B cell (primary cell): ENCODE measurements around the gene BAAT. TPM values are rescaled to one million over a fixed set of nuclear protein-coding genes. Genes with fewer than 3 reads are reported as not detected.
"Not testable (repeated sequence)": the region's sequence is repeated elsewhere in the genome, so short reads cannot be mapped to it uniquely, and the experiment has no call there.

Experiments used
- ATAC-seq: fragments of 200-7000 bp; cut with Tn5 transposase; one replicate; pipeline ENCODE4 v1.10.0; 2021; ENCODE audit warnings: low read depth, mild to moderate bottlenecking, moderate number of reproducible peaks, moderate library complexity
- CTCF ChIA-PET: fragments of 350-600 bp; sonication (Branson Sonifier 250); formaldehyde crosslinking; loops from one replicate; lab custom pipeline; 2021; ENCODE audit warnings: antibody characterized with exemption, inconsistent platforms; lab: Charles Lee
- POLR2A ChIA-PET: fragments of 350-600 bp; sonication (Branson Sonifier 250); formaldehyde crosslinking; loops from one replicate; lab custom pipeline; 2021; ENCODE audit warnings: antibody characterized with exemption; lab: Charles Lee
- DNase-seq: peaks from one replicate; pipeline ENCODE4 v3.0.0; 2013
- H2AFZ ChIP-seq: 2 replicates; pipeline ENCODE4 v1.6.1; 2012; ENCODE audit warnings: mild to moderate bottlenecking, low read depth, low read length; ENCODE audit not compliant: insufficient read depth, poor library complexity, severe bottlenecking
- H3K27ac ChIP-seq, 2 donors: 1 replicate in 1 of 2; 2 replicates in 1 of 2; pipeline ENCODE4 v1.5.1; 2012 to 2013; ENCODE audit warnings: low read length in 2 of 2, mild to moderate bottlenecking in 2 of 2, moderate library complexity in 1 of 2
- H3K27me3 ChIP-seq, 4 experiments: fragments of 200-600 bp in 1 of 4; sonication (generic) in 1 of 4; replicated peaks in 1 of 4; 1 replicate in 2 of 4; 2 replicates in 2 of 4; pipeline versions ENCODE4 v1.6.1 to v1.7.0; 2013 to 2016; ENCODE audit warnings: low read length in 3 of 4, mild to moderate bottlenecking in 2 of 4, mixed read lengths in 1 of 4, moderate library complexity in 1 of 4; ENCODE audit not compliant: insufficient read depth in 4 of 4, control insufficient read depth in 3 of 4; ENCODE audit errors: control extremely low read depth in 1 of 4
- H3K36me3 ChIP-seq, 2 experiments: replicated peaks in 1 of 2; 1 replicate in 1 of 2; 2 replicates in 1 of 2; pipeline versions ENCODE4 v1.6.1 to v1.7.1; 2013; ENCODE audit warnings: low read length in 1 of 2; ENCODE audit not compliant: insufficient read depth in 2 of 2, control insufficient read depth in 1 of 2; ENCODE audit errors: control extremely low read depth in 1 of 2, extremely low read depth in 1 of 2
- H3K4me1 ChIP-seq, 2 donors: fragments of 200-600 bp in 1 of 2; sonication (generic) in 1 of 2; 1 replicate in 1 of 2; 2 replicates in 1 of 2; pipeline versions ENCODE4 v1.5.1 to v1.6.1; 2013 to 2017; ENCODE audit warnings: low read length in 2 of 2; ENCODE audit not compliant: control insufficient read depth in 2 of 2, insufficient read depth in 2 of 2
- H3K4me2 ChIP-seq: replicated peaks from 2 replicates; pipeline ENCODE3; 2012; ENCODE audit warnings: mild to moderate bottlenecking, low read depth, low read length; ENCODE audit not compliant: poor library complexity, severe bottlenecking
- H3K4me3 ChIP-seq, 5 experiments: fragments of 200-600 bp in 1 of 5; sonication (generic) in 1 of 5; 1 replicate in 3 of 5; 2 replicates in 2 of 5; pipeline versions ENCODE4 v1.5.1 to v1.7.0; 2011 to 2016; ENCODE audit warnings: low read length in 4 of 5, mild to moderate bottlenecking in 4 of 5, low read depth in 2 of 5, control low read depth in 1 of 5, moderate library complexity in 1 of 5; ENCODE audit not compliant: insufficient read depth in 1 of 5; ENCODE audit errors: control extremely low read depth in 1 of 5, extremely low read depth in 1 of 5
- H3K79me2 ChIP-seq: fragments of 200-600 bp; sonication (generic); one replicate; pipeline ENCODE4 v1.6.0; 2016; ENCODE audit warnings: low read length; ENCODE audit not compliant: control insufficient read depth, insufficient read depth
- H3K9ac ChIP-seq: fragments of 200-600 bp; sonication (generic); 2 replicates; pipeline ENCODE4 v1.6.1; 2017; ENCODE audit warnings: mild to moderate bottlenecking, low read length, moderate library complexity
- H3K9me3 ChIP-seq, 3 donors: one replicate each; pipeline versions ENCODE4 v1.6.1 to v1.7.1; 2013; ENCODE audit warnings: low read length in 2 of 3; ENCODE audit not compliant: control insufficient read depth in 2 of 3, insufficient read depth in 1 of 3; ENCODE audit errors: control extremely low read depth in 1 of 3
- H4K20me1 ChIP-seq: 2 replicates; pipeline ENCODE4 v1.6.0; 2012; ENCODE audit warnings: mild to moderate bottlenecking, low read length; ENCODE audit not compliant: insufficient read depth, control insufficient read depth, poor library complexity, severe bottlenecking
- H3K27ac Mint-ChIP-seq: one replicate; pipeline ENCODE4 v1.8.0; 2021; ENCODE audit warnings: mixed read lengths
- H3K27me3 Mint-ChIP-seq: one replicate; pipeline ENCODE4 v1.8.0; 2021; ENCODE audit warnings: mixed read lengths
- H3K4me1 Mint-ChIP-seq: one replicate; pipeline ENCODE4 v1.8.0; 2021; ENCODE audit warnings: mixed read lengths
- H3K4me3 Mint-ChIP-seq: one replicate; pipeline ENCODE4 v1.8.0; 2021; ENCODE audit warnings: mixed read lengths
- H3K9me3 Mint-ChIP-seq: one replicate; pipeline ENCODE4 v1.8.0; 2022; ENCODE audit warnings: mixed read lengths; ENCODE audit not compliant: insufficient read depth
- CTCF ChIP-seq: fragments of 200-600 bp; IDR thresholded peaks from one replicate; pipeline ENCODE4 v1.8.0; 2022; ENCODE audit warnings: antibody characterized with exemption, mild to moderate bottlenecking
- EZH2 ChIP-seq: IDR thresholded peaks from 2 replicates; pipeline ENCODE4 v1.6.1; 2012; ENCODE audit warnings: borderline replicate concordance, low read depth, mild to moderate bottlenecking, moderate library complexity, low read length; ENCODE audit not compliant: insufficient read depth, poor library complexity, severe bottlenecking
- WGBS: methylation state at CpG from one replicate; pipeline ENCODE4 v1.1.5; 2013; ENCODE audit warnings: missing lambda C conversion rate; ENCODE audit not compliant: insufficient coverage; 5-methylcytosine and 5-hydroxymethylcytosine counted together
- intact Hi-C: fragments of 100-400 bp; cut with micrococcal nuclease; formaldehyde crosslinking; loops from one replicate; pipeline ENCODE4 v1.10.0; 2022
- polyA plus RNA-seq: library from polyadenylated mRNA; depleted of rRNA; stranded (reverse); fragments of >200 nt; gene quantifications from 2 replicates; pipeline ENCODE4 v1.2.3, GENCODE V29; 2012
- total RNA-seq, 2 donors: library from RNA; stranded (reverse); fragments of 120-200 nt in 1 of 2; gene quantifications; 1 replicate in 1 of 2; 2 replicates in 1 of 2; pipeline versions ENCODE4 v1.2.3 to v1.2.4, GENCODE V29; 2013 to 2022

The BAAT gene
- total and polyA plus RNA-seq, 2 donors (not counting 1 experiment from before 2014, with no cell fraction given), result 0.07 TPM; not detected in 1

GRCh38 chr9:101333490-101333889 lies 51.3 kb downstream of the BAAT start:
- 94% methylated on average over 2 of the region's 4 CpGs for WGBS
- H4K20me1 ChIP-seq, result no peaks in the 10 kb centered on the region
- TF ChIP-seq EZH2 (no peak), CTCF (no peak)
- no peaks in the 10 kb centered on the region for H3K36me3 ChIP-seq
- H3K79me2 ChIP-seq, result no peaks in the 10 kb centered on the region
- no peak overlapping the region for H2AFZ ChIP-seq
- peaks cover 18% of the 10 kb centered on the region for H3K27me3 Mint-ChIP-seq
- H3K4me3 ChIP-seq, result no peak overlapping the region
- H3K9ac ChIP-seq, result no peak overlapping the region
- intact Hi-C loops, result no loop called here
- CTCF ChIA-PET, result interaction anchor here (1.6 kb wide), 1 partner anchor 22 kb away, joined by 4 read pairs; no protein-coding TSS in a partner anchor
- no peaks in the 10 kb centered on the region for H3K9me3 Mint-ChIP-seq
- POLR2A ChIA-PET, result no interaction called here
- no peak overlapping the region for H3K4me3 Mint-ChIP-seq
- no peaks in the 10 kb centered on the region for H3K4me1 ChIP-seq
- H3K4me2 ChIP-seq, result no peak overlapping the region
- ATAC-seq (no peak), DNase-seq (no peak)
- H3K9me3 ChIP-seq, result no peaks in the 10 kb centered on the region
- no peak overlapping the region for H3K27ac ChIP-seq
- H3K27ac Mint-ChIP-seq, result no peak overlapping the region
- no peaks in the 10 kb centered on the region for H3K27me3 ChIP-seq
- H3K4me1 Mint-ChIP-seq, result no peaks in the 10 kb centered on the region

GRCh38 chr9:101332362-101332761 lies 52.4 kb downstream of the BAAT start:
- peaks cover 2% of the 10 kb centered on the region for H3K9me3 Mint-ChIP-seq
- CTCF ChIA-PET, result no interaction called here
- Histone ChIP-seq H3K36me3 (no peaks in the 10 kb centered on the region), H3K27ac (no peak overlapping the region), H3K27me3 (no peaks in the 10 kb centered on the region), H2AFZ (no peak overlapping the region), H4K20me1 (no peaks in the 10 kb centered on the region), H3K79me2 (no peaks in the 10 kb centered on the region), H3K4me2 (no peak overlapping the region), H3K9me3 (no peaks in the 10 kb centered on the region), H3K9ac (no peak overlapping the region), H3K4me3 (no peak overlapping the region), H3K4me1 (no peaks in the 10 kb centered on the region)
- WGBS, result no CpG with 5 or more reads among the region's 1 CpG
- intact Hi-C loops, result no loop called here
- TF ChIP-seq CTCF (no peak), EZH2 (no peak)
- H3K4me1 Mint-ChIP-seq, result no peaks in the 10 kb centered on the region
- POLR2A ChIA-PET, result no interaction called here
- no peak overlapping the region for H3K27ac Mint-ChIP-seq
- peaks cover 20% of the 10 kb centered on the region for H3K27me3 Mint-ChIP-seq
- ATAC-seq (no peak), DNase-seq (no peak)
- H3K4me3 Mint-ChIP-seq, result no peak overlapping the region

- H3K27ac Mint-ChIP-seq, H3K4me1 Mint-ChIP-seq, H3K9me3 ChIP-seq, H3K36me3 ChIP-seq, H3K4me1 ChIP-seq, H3K27ac ChIP-seq, POLR2A ChIA-PET, H3K4me3 Mint-ChIP-seq, H3K79me2 ChIP-seq, H3K4me2 ChIP-seq, ATAC-seq, intact Hi-C loops, H3K27me3 ChIP-seq, H3K4me3 ChIP-seq, H3K9ac ChIP-seq, DNase-seq, H4K20me1 ChIP-seq, H3K9me3 Mint-ChIP-seq, H2AFZ ChIP-seq, CTCF ChIA-PET: not testable (repeated sequence)
- 96% methylated on average over 3 of the region's 3 CpGs for WGBS
- peaks cover 13% of the 10 kb centered on the region for H3K27me3 Mint-ChIP-seq
Observed at GRCh38 chr9:101327422-101327909, 57.3 kb downstream of the BAAT start.
